CD4-positive, alpha-beta T cell treated with Interleukin-17A for 4 hours (primary cell): Measurements from ENCODE around the gene LIMK2.

Experiments used
- DNase-seq: peaks from one replicate; pipeline ENCODE4 v3.0.0-alpha.2; 2020; ENCODE audit warnings: mixed read lengths

The LIMK2 gene

DNA sequence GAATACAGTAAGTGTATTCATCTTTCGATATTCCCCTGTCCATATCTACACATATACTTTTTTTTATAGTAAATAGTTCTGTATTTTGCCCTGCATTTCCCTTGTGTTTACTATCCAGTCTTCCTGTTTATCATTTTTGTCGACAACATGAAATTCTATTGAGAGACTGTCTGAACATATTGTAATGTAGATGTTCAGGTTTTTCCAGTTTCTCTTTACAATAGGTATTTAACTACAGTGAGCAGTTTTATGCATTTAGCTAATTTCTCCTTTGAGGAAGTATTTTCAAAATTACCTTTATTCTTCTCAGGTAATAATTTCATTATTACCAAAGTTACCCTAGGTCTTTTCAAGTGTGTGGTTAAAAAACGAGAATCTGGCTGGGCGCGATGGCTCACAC lies 63.5 kb downstream of the LIMK2 start:
- no peak for DNase-seq

DNA sequence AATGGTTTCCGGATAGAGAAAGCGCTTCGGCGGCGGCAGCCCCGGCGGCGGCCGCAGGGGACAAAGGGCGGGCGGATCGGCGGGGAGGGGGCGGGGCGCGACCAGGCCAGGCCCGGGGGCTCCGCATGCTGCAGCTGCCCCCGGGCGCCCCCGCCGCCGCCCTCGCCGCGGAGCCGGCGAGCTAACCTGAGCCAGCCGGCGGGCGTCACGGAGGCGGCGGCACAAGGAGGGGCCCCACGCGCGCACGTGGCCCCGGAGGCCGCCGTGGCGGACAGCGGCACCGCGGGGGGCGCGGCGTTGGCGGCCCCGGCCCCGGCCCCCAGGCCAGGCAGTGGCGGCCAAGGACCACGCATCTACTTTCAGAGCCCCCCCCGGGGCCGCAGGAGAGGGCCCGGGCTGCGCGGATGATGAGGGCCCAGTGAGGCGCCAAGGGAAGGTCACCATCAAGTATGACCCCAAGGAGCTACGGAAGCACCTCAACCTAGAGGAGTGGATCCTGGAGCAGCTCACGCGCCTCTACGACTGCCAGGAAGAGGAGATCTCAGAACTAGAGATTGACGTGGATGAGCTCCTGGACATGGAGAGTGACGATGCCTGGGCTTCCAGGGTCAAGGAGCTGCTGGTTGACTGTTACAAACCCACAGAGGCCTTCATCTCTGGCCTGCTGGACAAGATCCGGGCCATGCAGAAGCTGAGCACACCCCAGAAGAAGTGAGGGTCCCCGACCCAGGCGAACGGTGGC lies 64.5 kb downstream of the LIMK2 start:
- DNase-seq = peak; percentile 20

DNA sequence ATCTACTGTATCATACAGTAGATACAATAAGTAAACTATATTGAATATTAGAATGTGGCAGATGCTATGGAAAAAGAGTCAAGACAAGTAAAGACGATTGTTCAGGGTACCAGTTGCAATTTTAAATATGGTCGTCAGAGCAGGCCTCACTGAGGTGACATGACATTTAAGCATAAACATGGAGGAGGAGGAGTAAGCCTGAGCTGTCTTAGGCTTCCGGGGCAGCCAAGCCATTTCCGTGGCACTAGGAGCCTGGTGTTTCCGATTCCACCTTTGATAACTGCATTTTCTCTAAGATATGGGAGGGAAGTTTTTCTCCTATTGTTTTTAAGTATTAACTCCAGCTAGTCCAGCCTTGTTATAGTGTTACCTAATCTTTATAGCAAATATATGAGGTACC lies 65.6 kb downstream of the LIMK2 start:
- DNase-seq = peak; percentile 37

DNA sequence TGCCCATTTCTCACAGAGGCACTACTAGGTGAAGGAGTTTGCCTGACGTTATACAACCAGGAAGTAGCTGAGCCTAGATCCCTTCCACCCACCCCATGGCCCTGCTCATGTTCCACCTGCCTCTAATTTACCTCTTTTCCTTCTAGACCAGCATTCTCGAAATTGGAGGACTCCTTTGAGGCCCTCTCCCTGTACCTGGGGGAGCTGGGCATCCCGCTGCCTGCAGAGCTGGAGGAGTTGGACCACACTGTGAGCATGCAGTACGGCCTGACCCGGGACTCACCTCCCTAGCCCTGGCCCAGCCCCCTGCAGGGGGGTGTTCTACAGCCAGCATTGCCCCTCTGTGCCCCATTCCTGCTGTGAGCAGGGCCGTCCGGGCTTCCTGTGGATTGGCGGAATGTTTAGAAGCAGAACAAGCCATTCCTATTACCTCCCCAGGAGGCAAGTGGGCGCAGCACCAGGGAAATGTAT lies 66.1 kb downstream of the LIMK2 start:
- DNase-seq = peak; percentile 52

DNA sequence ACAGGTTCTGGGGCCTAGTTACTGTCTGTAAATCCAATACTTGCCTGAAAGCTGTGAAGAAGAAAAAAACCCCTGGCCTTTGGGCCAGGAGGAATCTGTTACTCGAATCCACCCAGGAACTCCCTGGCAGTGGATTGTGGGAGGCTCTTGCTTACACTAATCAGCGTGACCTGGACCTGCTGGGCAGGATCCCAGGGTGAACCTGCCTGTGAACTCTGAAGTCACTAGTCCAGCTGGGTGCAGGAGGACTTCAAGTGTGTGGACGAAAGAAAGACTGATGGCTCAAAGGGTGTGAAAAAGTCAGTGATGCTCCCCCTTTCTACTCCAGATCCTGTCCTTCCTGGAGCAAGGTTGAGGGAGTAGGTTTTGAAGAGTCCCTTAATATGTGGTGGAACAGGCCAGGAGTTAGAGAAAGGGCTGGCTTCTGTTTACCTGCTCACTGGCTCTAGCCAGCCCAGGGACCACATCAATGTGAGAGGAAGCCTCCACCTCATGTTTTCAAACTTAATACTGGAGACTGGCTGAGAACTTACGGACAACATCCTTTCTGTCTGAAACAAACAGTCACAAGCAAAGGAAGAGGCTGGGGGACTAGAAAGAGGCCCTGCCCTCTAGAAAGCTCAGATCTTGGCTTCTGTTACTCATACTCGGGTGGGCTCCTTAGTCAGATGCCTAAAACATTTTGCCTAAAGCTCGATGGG lies 66.7 kb downstream of the LIMK2 start:
- peak; percentile 76 for DNase-seq

DNA sequence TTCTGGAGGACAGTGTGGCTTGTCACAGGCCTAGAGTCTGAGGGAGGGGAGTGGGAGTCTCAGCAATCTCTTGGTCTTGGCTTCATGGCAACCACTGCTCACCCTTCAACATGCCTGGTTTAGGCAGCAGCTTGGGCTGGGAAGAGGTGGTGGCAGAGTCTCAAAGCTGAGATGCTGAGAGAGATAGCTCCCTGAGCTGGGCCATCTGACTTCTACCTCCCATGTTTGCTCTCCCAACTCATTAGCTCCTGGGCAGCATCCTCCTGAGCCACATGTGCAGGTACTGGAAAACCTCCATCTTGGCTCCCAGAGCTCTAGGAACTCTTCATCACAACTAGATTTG lies 67.2 kb downstream of the LIMK2 start:
- DNase-seq = no peak

DNA sequence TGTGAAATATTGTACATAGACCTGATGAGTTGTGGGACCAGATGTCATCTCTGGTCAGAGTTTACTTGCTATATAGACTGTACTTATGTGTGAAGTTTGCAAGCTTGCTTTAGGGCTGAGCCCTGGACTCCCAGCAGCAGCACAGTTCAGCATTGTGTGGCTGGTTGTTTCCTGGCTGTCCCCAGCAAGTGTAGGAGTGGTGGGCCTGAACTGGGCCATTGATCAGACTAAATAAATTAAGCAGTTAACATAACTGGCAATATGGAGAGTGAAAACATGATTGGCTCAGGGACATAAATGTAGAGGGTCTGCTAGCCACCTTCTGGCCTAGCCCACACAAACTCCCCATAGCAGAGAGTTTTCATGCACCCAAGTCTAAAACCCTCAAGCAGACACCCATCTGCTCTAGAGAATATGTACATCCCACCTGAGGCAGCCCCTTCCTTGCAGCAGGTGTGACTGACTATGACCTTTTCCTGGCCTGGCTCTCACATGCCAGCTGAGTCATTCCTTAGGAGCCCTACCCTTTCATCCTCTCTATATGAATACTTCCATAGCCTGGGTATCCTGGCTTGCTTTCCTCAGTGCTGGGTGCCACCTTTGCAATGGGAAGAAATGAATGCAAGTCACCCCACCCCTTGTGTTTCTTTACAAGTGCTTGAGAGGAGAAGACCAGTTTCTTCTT lies 67.9 kb downstream of the LIMK2 start:
- peak; percentile 36 for DNase-seq

DNA sequence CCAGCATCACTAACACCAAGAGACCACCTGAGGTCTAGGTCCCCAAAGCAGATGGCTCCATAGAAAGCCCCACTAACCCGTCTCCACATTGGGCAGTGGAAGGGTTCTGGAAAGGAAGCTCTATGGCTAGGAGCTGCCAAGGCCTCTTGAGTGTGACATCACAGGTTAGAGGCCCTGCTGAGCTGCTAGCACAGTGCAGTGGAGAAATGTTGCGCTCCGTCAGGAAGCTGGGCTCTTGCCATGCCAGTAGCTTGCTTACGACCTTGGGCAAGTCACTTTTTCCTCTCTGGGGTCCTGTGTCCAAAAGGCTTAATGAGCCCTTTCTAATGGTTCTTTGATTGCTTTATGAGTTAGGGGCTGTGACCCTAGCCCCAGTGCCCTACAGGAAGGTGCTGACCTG lies 69.6 kb downstream of the LIMK2 start:
- DNase-seq = peak; percentile 39

DNA sequence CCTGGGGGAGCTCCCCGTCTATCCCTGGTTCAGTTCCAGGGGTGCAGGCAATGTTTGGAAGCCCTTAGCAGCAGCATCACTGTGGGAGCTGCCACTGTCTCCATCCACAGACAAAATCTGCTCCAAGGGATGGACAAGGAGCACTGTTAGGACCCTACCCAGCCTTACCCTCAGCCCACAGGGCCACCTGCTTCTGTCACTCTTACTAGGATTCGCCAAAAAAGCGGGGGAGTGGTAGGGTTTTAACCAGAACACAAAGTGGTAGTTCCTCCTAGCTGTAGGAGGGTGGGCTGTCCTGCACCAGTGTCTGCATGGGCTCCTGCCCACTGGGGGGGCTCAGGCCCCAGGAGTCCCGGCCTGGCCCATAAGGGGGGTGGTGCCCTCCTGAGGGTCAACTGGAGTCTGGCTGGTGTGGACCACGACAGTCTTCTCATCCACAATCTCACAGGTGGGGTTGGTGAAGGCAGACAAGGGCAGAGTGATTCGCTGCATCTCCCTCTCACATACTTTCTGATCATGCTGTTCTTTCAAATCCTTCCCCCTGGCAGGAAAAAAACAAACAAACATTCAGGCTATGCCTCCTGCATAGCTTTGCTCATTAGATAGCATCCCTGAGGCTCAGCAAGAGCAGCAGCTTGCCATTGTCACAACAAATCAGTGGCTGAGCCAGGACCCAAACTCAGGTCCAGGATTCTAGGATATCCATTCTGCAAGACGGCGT lies 70.8 kb downstream of the LIMK2 start:
- no peak for DNase-seq

DNA sequence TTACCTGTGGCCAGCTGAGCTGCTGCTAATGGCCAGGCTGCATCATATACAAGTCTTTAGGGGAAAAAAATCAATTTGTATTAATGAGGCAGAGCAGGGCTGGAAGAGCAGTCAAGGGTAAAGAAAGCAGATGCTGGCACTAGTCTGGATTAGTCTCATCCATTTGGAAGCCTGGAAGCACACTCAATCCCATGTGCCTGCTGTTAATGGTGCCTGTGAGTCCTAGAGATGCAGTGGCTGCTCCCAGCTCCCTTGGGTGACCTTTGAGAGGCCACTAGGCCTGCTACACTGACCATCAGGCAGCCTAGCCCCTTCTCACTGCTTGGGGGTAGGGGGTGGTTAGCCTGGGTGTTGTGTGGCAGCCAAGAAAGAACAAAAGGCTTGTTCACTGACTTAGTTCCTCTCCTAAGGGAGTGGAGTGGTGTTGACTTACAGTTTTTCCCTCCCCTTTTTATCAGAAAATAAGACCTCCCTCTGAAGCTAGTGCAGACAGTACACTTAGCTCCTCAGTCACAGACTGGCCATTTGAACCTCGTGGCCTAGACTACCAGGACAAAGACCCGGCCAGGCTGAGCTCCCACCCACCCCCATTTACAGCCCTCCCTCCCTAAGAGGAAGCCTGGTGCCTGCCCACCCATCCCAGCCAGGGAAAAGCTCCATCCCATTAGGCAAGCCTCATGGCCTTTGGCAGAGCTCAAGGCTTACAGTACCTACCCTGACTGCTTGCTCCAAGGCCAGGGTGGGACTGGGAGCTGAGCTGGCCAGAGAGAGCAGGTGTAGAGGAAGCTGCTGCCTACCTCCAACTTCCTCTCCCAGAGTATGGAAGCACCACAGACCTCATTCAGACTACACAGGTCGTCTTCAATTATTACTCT lies 72.4 kb downstream of the LIMK2 start:
- no peak for DNase-seq

DNA sequence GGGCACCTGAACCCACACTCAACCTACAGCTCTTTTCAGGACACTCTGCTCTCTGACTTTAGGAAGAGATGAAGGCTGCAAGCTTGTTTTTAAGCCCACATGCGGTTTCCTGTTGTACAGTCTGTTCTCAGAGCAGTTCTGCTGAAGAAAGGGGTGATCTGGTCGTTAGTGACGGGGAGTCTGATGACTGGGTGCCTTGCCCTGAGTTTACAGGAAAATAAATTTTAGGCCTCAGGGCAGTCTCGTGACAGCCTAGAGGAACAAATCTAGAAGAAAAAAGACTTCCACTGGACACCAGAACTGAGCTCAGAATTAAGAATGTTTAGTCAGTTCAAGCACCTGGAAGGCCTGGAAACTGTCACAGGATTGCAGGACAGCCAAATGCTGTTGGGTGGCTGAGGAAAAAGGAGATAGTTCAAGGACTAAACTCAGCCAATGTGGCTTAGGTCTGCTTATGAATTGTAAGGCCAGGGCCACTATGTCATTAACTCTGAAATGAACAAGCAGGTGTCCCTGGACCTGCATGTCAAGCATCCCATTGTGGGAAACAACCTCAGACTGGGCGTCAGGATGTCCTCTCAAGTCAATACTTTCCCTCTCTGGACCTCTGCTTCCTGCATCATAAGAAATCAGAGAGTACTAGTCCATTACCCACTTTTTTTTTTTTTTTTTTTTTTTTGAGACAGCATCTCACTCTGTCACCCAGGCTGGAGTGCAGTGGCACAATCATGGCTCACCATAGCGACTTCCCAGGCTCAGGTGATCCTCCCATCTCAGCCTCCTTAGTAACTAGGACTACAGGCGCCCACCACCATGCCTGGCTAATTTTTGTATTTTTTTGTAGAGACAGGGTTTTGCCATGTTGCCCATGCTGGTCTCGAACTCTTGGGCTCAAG lies 74.5 kb downstream of the LIMK2 start:
- peak; percentile 75 for DNase-seq

DNA sequence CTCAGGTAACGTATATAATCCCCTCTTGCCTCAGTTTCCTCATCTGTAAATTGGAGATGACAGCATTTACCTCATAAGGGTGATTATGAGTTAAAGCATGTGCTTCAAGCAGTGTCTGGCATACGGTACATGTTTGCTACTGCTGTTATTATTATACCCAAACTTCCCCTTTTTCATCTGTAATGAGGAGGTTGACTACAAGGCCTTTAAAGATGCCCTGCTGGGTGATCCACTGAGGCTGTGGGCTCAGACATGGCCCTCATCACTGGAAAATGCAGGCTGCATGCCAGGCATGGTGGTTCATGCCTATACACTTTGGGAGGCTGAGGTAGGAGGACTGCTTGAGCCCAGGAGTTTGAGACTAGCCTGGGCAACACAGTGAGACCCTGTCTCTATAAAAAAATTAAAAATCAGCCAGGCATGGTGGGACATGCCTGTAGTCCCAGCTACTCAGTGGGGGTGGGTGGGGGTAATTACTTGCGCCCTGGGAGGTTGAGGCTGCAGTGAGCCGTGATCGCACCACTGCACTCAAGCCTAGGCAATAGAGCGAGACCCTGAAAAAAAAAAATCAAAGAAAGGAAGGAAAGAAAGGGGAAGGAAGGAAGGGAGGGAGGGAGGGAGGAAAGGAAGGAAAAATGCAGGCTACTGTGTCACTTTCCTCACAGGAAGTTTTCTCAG lies 75.9 kb downstream of the LIMK2 start:
- DNase-seq = no peak

DNA sequence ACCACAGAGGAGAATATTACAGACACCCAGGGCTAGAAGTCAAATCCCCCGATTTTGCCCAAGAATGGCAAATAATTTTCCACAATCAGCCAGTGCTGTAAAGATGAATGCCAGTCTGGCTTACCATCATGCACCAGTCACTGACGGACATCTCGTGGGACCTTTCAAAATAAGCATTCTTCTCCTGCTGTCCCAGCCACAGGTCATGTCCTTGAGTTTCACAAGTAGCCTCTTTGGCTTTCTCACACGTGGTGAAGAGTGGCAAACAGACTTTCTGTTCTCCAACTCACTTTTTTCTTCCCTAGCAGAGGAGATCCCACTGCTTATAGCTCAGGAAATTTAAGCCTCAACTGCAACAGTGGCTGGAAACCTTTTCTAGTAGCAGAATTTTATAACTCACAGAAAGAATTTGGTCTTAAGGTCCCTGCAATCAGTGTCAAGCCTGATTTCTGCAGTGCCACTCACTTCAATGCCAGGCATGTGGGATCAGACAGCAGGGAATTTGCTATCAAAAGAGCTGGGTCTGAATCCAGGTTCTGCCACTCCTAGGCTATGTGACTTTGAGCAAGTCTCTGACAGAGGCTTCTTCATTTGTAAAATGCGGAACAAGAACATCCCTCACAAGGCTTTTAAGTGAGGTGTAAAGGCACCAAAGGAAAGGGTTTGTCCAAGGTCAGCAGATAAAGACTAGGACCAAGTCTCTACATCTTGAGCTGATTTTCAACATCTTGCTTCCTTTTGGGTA lies 76.6 kb downstream of the LIMK2 start:
- no peak for DNase-seq

DNA sequence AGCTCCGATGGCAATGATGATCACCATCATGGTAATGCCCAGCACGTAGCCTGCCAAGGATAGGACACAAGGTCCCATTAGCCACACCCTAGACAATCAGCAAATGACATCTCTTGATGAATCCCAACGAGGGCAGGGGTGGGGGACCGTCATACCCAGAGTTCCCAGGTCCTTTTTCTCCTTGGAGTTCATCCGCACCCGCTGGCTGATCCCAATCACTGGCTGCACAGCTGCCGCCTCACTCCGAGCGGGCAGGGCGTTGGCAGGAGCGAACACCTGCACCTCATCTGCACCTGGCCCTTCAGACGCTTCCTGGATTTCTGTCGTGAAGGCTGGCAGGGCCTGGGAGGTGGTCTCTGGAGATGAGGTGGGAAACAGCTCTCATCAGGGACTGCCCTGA lies 77.2 kb downstream of the LIMK2 start:
- peak; percentile 52 for DNase-seq

DNA sequence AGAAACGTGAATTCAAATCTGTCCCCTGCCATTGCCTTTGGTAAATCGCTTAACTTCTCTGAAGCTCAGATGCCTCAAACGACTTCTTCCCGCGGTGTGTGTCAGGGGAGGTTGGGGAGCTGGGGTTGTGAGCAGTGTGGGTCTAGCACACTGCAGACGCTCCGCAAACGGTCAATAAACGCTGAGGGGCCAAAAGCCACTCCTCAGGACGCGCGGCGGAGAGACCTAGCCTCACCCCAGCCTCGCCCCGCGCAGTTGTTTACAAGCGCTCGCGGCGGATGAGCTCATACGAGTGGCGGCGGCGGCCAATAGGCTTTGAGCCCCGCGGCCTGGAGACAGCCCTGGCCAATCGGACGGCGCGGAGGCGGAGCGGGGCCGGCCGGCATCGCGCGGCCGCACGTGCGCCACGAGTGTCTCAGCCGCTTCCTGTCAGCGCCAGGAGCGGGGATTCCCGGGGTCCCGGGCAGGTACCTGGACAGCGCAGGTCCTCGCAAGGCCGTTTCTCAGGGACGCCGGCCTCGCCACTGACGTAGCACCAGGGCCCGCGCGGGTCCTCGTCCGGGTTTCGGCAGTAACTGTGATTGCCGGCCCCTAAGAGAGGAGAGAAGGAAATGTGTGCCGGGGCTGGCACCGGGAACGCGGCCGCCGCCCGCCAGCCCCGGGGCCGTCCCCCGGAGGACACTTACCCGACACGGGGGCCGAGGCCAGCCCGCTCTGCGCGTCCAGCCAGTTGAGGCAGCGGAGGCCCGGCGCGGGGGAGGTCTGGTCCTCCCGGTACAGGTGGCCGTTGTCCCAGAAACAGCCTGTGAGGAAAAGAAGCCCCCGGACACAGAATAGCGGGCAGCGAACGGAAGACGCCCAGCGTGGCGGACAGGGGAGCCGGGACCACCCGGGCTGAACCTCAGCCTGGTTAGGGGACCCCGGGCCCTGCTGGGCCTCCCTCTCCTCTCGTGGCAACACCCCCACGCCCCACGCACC lies 78.7 kb downstream of the LIMK2 start:
- peak; percentile 96 for DNase-seq

DNA sequence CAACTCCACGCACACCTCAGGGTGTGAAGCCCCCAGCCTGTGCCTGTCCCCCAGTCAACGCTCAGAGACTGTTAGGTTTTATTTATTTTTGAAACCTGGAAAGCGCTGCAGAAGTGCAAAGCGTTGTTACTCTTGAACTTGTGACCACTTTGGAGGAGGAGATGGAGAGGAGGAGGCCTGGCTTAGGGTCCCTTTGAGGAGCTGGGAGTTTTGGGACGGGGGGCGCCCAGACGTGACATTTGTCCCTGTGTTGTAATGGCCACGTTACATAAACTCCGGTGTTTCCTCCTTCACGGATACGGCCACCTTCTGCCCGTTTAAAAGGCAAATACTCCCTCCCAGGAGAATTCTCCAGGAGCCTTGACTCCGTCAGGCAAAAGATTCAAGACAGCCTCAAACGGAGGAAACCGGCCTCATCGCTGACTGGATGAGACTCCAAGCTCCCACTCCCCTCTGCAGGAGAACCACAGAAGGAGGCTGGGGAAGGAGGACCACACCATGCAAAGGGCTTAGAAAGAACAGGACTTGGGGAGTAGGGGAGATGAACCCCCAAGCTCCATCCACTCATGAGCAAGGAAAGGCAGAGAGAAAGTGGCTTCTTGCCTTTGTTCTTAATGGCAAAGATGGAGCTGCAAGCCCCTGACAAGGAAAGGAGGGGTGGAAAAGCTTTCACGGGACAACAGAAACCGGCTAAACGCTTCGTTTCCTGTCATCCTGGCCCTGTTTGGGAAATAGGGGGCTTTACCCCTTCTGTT lies 79.6 kb downstream of the LIMK2 start:
- DNase-seq = peak; percentile 59

DNA sequence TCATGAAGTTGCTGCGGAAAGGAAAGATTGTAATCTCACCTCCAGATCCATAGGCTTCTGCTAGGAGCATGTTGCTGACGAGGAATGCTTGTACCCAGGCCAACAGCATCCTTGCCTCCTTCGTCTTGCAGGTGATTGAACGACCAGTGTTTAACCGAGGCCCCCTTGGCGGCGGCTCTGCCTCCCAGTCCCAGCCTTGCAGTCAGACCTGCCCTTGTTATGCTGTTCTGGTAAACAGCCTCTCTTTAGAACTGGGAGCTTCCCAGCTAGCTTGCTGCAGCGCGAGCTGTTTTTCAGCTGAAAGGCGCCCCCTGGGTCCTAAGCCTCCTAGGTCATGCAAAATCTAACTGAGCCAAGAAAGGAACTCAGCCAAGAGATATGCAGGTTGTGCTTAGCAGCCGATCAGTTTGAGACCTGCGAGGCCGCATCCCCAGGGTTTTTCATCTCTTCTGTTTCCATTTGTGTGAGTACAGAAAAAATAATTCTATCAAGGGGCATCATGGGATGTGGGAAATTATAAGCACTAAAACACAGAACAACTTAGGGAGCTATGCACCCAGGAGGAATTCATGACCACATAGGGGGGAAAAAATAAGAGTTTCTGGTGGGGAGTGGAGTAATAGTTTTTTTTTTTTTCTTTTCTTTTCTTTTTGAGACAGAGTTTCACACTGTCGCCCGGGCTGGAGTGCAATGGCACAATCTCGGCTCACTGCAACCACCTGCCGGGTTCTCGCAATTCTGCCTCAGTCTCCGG lies 80.3 kb downstream of the LIMK2 start, which contains the start of gene PIK3IP1:
Gene PIK3IP1, minus strand, starts transcription at position 253 of the 754 bp plus-strand sequence. Its CDS starts 144 bp downstream, at position 109.
- DNase-seq = peak; percentile 92
